Stimulated activated memory B cell treated with anti-CD40 and anti-IgM and Interleukin-4, amounts not matched to agents 10 μg/mL and 1 μg/mL and 100 μg/mL, for 72 hours (primary cell): ENCODE results near the gene CCDC88B.
"Not testable (repeated sequence)": the region's sequence is repeated elsewhere in the genome, so short reads cannot be mapped to it uniquely, and the experiment has no call there.

Experiments
- ATAC-seq: fragments of 150-1000 bp; cut with Tn5 transposase; 2 replicates; pipeline ENCODE4 v1.10.0; 2021
- H3K27ac Mint-ChIP-seq: one replicate; pipeline ENCODE4 v1.8.0; 2022; ENCODE audit warnings: mild to moderate bottlenecking, mixed read lengths
- H3K27me3 Mint-ChIP-seq: one replicate; pipeline ENCODE4 v1.8.0; 2022; ENCODE audit warnings: mixed read lengths
- H3K36me3 Mint-ChIP-seq: one replicate; pipeline ENCODE4 v1.8.0; 2022; ENCODE audit warnings: mixed read lengths
- H3K4me1 Mint-ChIP-seq: one replicate; pipeline ENCODE4 v1.8.0; 2022; ENCODE audit warnings: mixed read lengths
- H3K4me3 Mint-ChIP-seq: one replicate; pipeline ENCODE4 v1.8.0; 2022; ENCODE audit warnings: mild to moderate bottlenecking, moderate library complexity, mixed read lengths
- H3K9me3 Mint-ChIP-seq: one replicate; pipeline ENCODE4 v1.8.0; 2022; ENCODE audit warnings: mixed read lengths

The CCDC88B gene

DNA sequence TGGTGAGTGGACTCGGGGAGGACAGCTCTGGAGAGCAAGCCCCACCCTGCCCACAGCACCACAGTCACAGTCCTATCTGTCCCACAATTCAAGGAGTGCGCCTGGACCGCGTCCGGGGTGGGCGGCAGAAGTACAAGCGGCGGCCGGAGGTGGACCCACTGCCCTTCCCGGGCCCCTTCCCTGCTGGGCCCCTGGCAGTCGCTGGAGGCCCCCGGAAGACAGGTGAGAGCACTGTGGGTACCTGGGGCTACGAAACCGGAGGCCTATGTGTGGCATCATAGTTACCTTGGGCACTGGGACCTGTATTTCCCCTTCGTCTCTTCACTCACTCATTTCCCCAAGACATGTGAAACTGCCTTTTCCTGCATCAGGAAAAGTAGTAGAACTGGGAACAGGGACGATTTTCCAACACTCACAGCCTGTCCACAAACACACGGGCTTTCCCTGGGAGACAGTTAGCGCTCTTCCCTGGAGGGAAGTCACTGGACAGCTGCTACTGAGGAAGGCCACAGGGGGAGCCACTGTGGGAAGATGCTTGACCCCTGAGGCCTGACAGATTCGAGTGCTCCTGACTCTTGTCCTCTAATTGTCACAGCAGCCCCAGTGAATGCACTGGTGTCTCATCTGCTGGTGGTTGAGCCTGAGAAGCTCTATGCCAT lies 25.7 kb upstream of the CCDC88B start:
- no peak for ATAC-seq
- no peak overlapping the region for H3K4me3 Mint-ChIP-seq
- peaks cover 31% of the 10 kb centered on the region for H3K4me1 Mint-ChIP-seq
- H3K9me3 Mint-ChIP-seq: no peaks in the 10 kb centered on the region
- peaks cover 21% of the 10 kb centered on the region for H3K36me3 Mint-ChIP-seq
- no peak overlapping the region for H3K27ac Mint-ChIP-seq
- no peaks in the 10 kb centered on the region for H3K27me3 Mint-ChIP-seq

DNA sequence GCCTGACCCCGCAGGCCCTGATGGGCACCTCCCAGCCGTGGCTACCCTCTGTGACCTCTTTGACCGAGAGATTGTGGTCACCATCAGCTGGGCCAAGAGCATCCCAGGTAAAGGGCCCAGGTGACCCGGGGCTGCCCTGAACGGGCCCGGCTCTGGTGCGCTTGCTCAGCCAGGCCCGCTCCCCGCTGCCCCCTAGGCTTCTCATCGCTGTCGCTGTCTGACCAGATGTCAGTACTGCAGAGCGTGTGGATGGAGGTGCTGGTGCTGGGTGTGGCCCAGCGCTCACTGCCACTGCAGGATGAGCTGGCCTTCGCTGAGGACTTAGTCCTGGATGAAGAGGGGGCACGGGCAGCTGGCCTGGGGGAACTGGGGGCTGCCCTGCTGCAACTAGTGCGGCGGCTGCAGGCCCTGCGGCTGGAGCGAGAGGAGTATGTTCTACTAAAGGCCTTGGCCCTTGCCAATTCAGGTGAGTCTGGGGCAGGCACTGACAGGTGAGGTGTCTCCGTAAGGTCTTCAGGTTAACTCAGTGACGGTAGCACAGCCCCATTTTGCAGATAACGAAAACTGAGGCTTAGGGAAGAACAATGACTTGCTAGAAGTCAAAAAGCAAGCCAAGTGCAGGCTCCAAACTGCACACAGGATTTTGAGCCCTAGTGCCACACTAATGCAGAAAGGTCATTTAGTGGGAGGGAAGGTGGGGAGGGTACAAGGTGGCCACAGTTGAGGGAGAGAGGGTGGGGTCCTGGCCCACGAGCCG lies 25.0 kb upstream of the CCDC88B start:
- Mint-ChIP-seq H3K27me3 (no peaks in the 10 kb centered on the region), H3K4me1 (peaks cover 39% of the 10 kb centered on the region), H3K4me3 (peak overlapping the region; percentile 10), H3K27ac (no peak overlapping the region), H3K36me3 (peaks cover 22% of the 10 kb centered on the region), H3K9me3 (no peaks in the 10 kb centered on the region)
- ATAC-seq: no peak

GRCh38 chr11:64315667-64316526 lies 24.1 kb upstream of the CCDC88B start:
- Mint-ChIP-seq H3K4me1 (peaks cover 44% of the 10 kb centered on the region), H3K27ac (peak overlapping the region; percentile 99), H3K4me3 (peak overlapping the region; percentile 91), H3K36me3 (peaks cover 31% of the 10 kb centered on the region)
- H3K27me3 Mint-ChIP-seq, H3K9me3 Mint-ChIP-seq, ATAC-seq: not testable (repeated sequence)

- Mint-ChIP-seq H3K9me3 (no peaks in the 10 kb centered on the region), H3K4me3 (peak overlapping the region; percentile 91), H3K4me1 (peaks cover 44% of the 10 kb centered on the region), H3K27ac (peak overlapping the region; percentile 99), H3K27me3 (no peaks in the 10 kb centered on the region), H3K36me3 (peaks cover 40% of the 10 kb centered on the region)
- peak; percentile 3 for ATAC-seq
Measured at GRCh38 chr11:64316672-64317324, 23.2 kb upstream of the CCDC88B start.

GRCh38 chr11:64317325-64317960 lies 22.6 kb upstream of the CCDC88B start, which contains the start of gene TRMT112:
TSS of gene TRMT112 (minus strand) at chr11:64317559. CDS start at chr11:64317526, 33 bp downstream.
- peak; percentile 88 for ATAC-seq
- H3K4me1 Mint-ChIP-seq: peaks cover 42% of the 10 kb centered on the region
- peak within 1 kb of the TSS; percentile 99 for H3K27ac Mint-ChIP-seq

GRCh38 chr11:64317961-64318765 lies 21.8 kb upstream of the CCDC88B start, which contains the start of gene PRDX5:
TSS of gene PRDX5 (plus strand) at chr11:64318121. CDS start at chr11:64318216, 95 bp downstream.
- H3K4me3 Mint-ChIP-seq: peak within 1 kb of the TSS; percentile 91
- no peaks in the 10 kb centered on the region for H3K27me3 Mint-ChIP-seq
- peak within 1 kb of the TSS; percentile 99 for H3K27ac Mint-ChIP-seq
- H3K4me1 Mint-ChIP-seq: peaks cover 34% of the 10 kb centered on the region
- H3K36me3 Mint-ChIP-seq: peaks cover 38% of the 10 kb centered on the region
- peak; percentile 91 for ATAC-seq
- H3K9me3 Mint-ChIP-seq: no peaks in the 10 kb centered on the region

More at GRCh38 chr11:64317325-64317960, 22.6 kb upstream of the CCDC88B start, which contains the start of gene TRMT112:
- H3K36me3 Mint-ChIP-seq: peaks cover 45% of the 10 kb centered on the region
- H3K27me3 Mint-ChIP-seq: no peaks in the 10 kb centered on the region
- no peaks in the 10 kb centered on the region for H3K9me3 Mint-ChIP-seq
- peak within 1 kb of the TSS; percentile 91 for H3K4me3 Mint-ChIP-seq

- Mint-ChIP-seq H3K4me1 (peaks cover 32% of the 10 kb centered on the region), H3K36me3 (peaks cover 36% of the 10 kb centered on the region)
Measured at GRCh38 chr11:64318766-64319761, 20.9 kb upstream of the CCDC88B start.

DNA sequence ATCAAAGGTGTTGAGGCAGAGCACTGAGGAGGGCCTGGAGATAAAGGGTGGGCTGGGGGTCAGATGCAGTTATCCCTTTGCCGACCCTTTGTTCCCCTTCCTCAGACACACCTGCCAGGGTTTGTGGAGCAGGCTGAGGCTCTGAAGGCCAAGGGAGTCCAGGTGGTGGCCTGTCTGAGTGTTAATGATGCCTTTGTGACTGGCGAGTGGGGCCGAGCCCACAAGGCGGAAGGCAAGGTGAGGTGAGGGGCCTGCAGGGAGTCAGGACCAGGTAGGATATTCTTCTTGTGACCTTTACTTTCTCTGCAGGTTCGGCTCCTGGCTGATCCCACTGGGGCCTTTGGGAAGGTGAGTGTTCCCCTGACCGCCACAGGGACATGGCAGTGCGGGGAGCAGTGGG lies 19.4 kb upstream of the CCDC88B start:
- no peak for ATAC-seq
- Mint-ChIP-seq H3K4me3 (no peak overlapping the region), H3K9me3 (no peaks in the 10 kb centered on the region), H3K4me1 (peaks cover 32% of the 10 kb centered on the region), H3K27me3 (no peaks in the 10 kb centered on the region), H3K27ac (no peak overlapping the region), H3K36me3 (peaks cover 25% of the 10 kb centered on the region)

More at GRCh38 chr11:64318766-64319761, 20.9 kb upstream of the CCDC88B start:
- ATAC-seq: no peak
- Mint-ChIP-seq H3K9me3 (no peaks in the 10 kb centered on the region), H3K4me3 (peak overlapping the region; percentile 91), H3K27ac (peak overlapping the region; percentile 99), H3K27me3 (no peaks in the 10 kb centered on the region)

DNA sequence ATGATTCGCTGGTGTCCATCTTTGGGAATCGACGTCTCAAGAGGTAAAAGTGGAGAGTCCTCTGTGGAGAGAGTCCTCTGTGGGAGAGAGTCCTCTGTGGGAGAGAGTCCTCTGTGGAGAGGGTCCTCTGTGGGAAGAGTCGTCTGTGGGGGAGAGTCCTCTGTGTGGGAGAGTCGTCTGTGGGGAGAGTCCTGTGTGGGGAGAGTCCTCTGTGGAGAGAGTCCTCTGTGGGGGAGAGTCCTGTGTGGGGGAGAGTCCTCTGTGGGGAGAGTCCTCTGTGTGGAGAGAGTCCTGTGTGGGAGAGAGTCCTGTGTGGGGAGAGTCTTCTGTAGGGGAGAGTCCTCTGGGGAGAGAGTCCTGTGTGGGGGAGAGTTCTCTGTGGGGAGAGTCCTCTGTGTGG lies 19.0 kb upstream of the CCDC88B start:
- H3K9me3 Mint-ChIP-seq: no peaks in the 10 kb centered on the region
- no peaks in the 10 kb centered on the region for H3K27me3 Mint-ChIP-seq
- H3K36me3 Mint-ChIP-seq: peaks cover 25% of the 10 kb centered on the region
- no peak for ATAC-seq
- peaks cover 32% of the 10 kb centered on the region for H3K4me1 Mint-ChIP-seq
- no peak overlapping the region for H3K27ac Mint-ChIP-seq
- H3K4me3 Mint-ChIP-seq: no peak overlapping the region

DNA sequence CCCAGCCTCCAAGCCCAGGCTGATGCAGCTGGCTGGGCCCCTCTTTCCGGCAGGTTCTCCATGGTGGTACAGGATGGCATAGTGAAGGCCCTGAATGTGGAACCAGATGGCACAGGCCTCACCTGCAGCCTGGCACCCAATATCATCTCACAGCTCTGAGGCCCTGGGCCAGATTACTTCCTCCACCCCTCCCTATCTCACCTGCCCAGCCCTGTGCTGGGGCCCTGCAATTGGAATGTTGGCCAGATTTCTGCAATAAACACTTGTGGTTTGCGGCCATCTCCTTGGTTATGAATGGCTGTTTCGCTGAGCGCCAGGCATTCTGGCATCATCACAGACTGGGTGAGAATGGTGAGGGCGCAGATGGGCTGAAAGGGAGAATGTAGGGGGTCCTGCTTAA lies 18.5 kb upstream of the CCDC88B start:
- Mint-ChIP-seq H3K27me3 (no peaks in the 10 kb centered on the region), H3K36me3 (peaks cover 25% of the 10 kb centered on the region), H3K27ac (no peak overlapping the region), H3K4me1 (peaks cover 26% of the 10 kb centered on the region), H3K9me3 (no peaks in the 10 kb centered on the region), H3K4me3 (no peak overlapping the region)
- no peak for ATAC-seq

DNA sequence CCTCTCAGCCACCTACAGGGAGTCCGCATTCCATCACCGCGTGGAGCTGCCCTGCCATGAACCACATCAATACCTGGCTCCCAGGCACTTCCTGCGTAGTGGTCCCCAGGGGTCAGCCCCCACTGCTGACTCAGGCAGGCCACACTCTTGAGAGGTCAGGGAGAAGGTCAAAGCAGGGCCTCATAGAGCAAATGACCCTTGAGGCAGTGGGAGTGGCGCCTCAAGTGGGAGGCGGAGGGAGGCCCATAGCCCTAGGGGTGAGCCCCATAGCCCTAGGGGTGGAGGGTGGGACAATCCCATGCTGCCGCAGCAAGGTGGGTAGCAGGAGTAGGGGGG lies 17.1 kb upstream of the CCDC88B start:
- no peaks in the 10 kb centered on the region for H3K27me3 Mint-ChIP-seq
- peaks cover 19% of the 10 kb centered on the region for H3K4me1 Mint-ChIP-seq
- ATAC-seq: no peak
- H3K36me3 Mint-ChIP-seq: peaks cover 25% of the 10 kb centered on the region
- H3K27ac Mint-ChIP-seq: no peak overlapping the region
- H3K4me3 Mint-ChIP-seq: no peak overlapping the region
- peaks cover 3% of the 10 kb centered on the region for H3K9me3 Mint-ChIP-seq

- no peak for ATAC-seq
- no peak overlapping the region for H3K4me3 Mint-ChIP-seq
- H3K27ac Mint-ChIP-seq: no peak overlapping the region
- H3K9me3 Mint-ChIP-seq: peaks cover 3% of the 10 kb centered on the region
- H3K27me3 Mint-ChIP-seq: no peaks in the 10 kb centered on the region
- peaks cover 19% of the 10 kb centered on the region for H3K4me1 Mint-ChIP-seq
- H3K36me3 Mint-ChIP-seq: peaks cover 25% of the 10 kb centered on the region
Measured at GRCh38 chr11:64323373-64323772, 16.6 kb upstream of the CCDC88B start.

- H3K27ac Mint-ChIP-seq, H3K4me3 Mint-ChIP-seq: not testable (repeated sequence)
- peaks cover 25% of the 10 kb centered on the region for H3K36me3 Mint-ChIP-seq
Measured at GRCh38 chr11:64323984-64324383, 16.0 kb upstream of the CCDC88B start.

More at GRCh38 chr11:64323984-64324383, 16.0 kb upstream of the CCDC88B start:
- H3K27me3 Mint-ChIP-seq, ATAC-seq, H3K9me3 Mint-ChIP-seq: not testable (repeated sequence)
- H3K4me1 Mint-ChIP-seq: peaks cover 15% of the 10 kb centered on the region
